Keratinocyte (primary cell): ENCODE measurements around the gene FES. TPM values are rescaled to one million over a fixed set of nuclear protein-coding genes. Genes with fewer than 3 reads are reported as not detected.

Experiments
- DNase-seq: peaks from one replicate; pipeline ENCODE4 v3.0.0-alpha.2; 2011; ENCODE audit warnings: low read depth, missing footprints, low spot score
- FAIRE-seq: peaks from 2 replicates; lab custom pipeline; 2011; peaks lifted over from hg19 to GRCh38; lab: Jason Lieb, UNC
- H2AFZ ChIP-seq: 2 replicates; pipeline ENCODE4 v1.6.0; 2012; ENCODE audit warnings: low read length, control low read depth, inconsistent platforms; ENCODE audit not compliant: control insufficient read depth
- H3K27ac ChIP-seq: 2 replicates; pipeline ENCODE4 v1.5.1; 2011; ENCODE audit warnings: low read length; ENCODE audit not compliant: control insufficient read depth, insufficient read depth
- H3K27me3 ChIP-seq: 3 replicates; pipeline ENCODE4 v1.6.0; 2011; ENCODE audit warnings: low read length; ENCODE audit not compliant: control insufficient read depth, insufficient read depth; ENCODE audit errors: extremely low read depth
- H3K36me3 ChIP-seq, 2 experiments: 2 replicates in 1 of 2; 3 replicates in 1 of 2; pipeline ENCODE4 v1.5.1; 2011; ENCODE audit warnings: low read length in 2 of 2, mild to moderate bottlenecking in 1 of 2; ENCODE audit not compliant: control insufficient read depth in 2 of 2, insufficient read depth in 2 of 2; ENCODE audit errors: extremely low read depth in 1 of 2
- H3K4me1 ChIP-seq: 3 replicates; pipeline ENCODE4 v1.5.1; 2011; ENCODE audit warnings: low read length; ENCODE audit not compliant: control insufficient read depth, insufficient read depth; ENCODE audit errors: extremely low read depth
- H3K4me2 ChIP-seq: 3 replicates; pipeline ENCODE4 v1.6.0; 2011; ENCODE audit warnings: low read depth, low read length; ENCODE audit not compliant: control insufficient read depth, insufficient read depth; ENCODE audit errors: extremely low read depth
- H3K4me3 ChIP-seq, 3 experiments: fragments of 200-600 bp in 1 of 3; sonication (generic) in 1 of 3; 2 replicates in 2 of 3; 3 replicates in 1 of 3; pipeline ENCODE4 v1.5.1; 2011 to 2016; ENCODE audit warnings: low read length in 3 of 3, mild to moderate bottlenecking in 3 of 3, control low read depth in 2 of 3, inconsistent platforms in 1 of 3, low read depth in 1 of 3, mixed read lengths in 1 of 3, mixed run types in 1 of 3, moderate library complexity in 1 of 3; ENCODE audit not compliant: control insufficient read depth in 2 of 3, insufficient read depth in 2 of 3; ENCODE audit errors: extremely low read depth in 1 of 3
- H3K79me2 ChIP-seq: 2 replicates; pipeline ENCODE4 v1.6.0; 2012; ENCODE audit warnings: low read length; ENCODE audit not compliant: control insufficient read depth, insufficient read depth
- H3K9ac ChIP-seq: 3 replicates; pipeline ENCODE4 v1.6.0; 2011; ENCODE audit warnings: low read length; ENCODE audit not compliant: control insufficient read depth, insufficient read depth; ENCODE audit errors: extremely low read depth
- H3K9me1 ChIP-seq: 3 replicates; pipeline ENCODE4 v1.6.0; 2011; ENCODE audit warnings: low read length; ENCODE audit not compliant: control insufficient read depth, insufficient read depth; ENCODE audit errors: extremely low read depth
- H3K9me3 ChIP-seq: 2 replicates; pipeline ENCODE4 v1.5.1; 2012; ENCODE audit warnings: low read depth, low read length; ENCODE audit not compliant: control insufficient read depth
- H4K20me1 ChIP-seq: 3 replicates; pipeline ENCODE4 v1.6.0; 2011; ENCODE audit warnings: low read length; ENCODE audit not compliant: control insufficient read depth, insufficient read depth; ENCODE audit errors: extremely low read depth
- EZH2 ChIP-seq: IDR thresholded peaks from one replicate; pipeline ENCODE4 v1.6.1; 2012; ENCODE audit warnings: inconsistent platforms, mild to moderate bottlenecking, low read length, moderate library complexity
- dilution Hi-C: fragments of 300-500 bp; cut with MboI; formaldehyde crosslinking; loops from one replicate; pipeline ENCODE4 v1.7.0; 2020; ENCODE audit warnings: low sequenced_read_pairs; ENCODE audit not compliant: extremely low pct_ligation_motif_present
- polyA plus RNA-seq, 5 experiments: library from polyadenylated mRNA; depleted of rRNA in 3 of 5; stranded (reverse) in 3 of 5; stranded (forward) in 1 of 5; unstranded in 1 of 5; fragments of >200 nt; gene quantifications; 1 replicate in 1 of 5; 2 replicates in 3 of 5; 3 replicates in 1 of 5; pipeline versions ENCODE4 v1.2.1 to v1.2.3, GENCODE V29; 2011 to 2012; ENCODE audit warnings: missing spikeins in 2 of 5, low read depth in 1 of 5, low replicate concordance in 1 of 5
- TF ChIP-seq, protein P1 (sequence below), 3 experiments: IDR thresholded peaks in 1 of 3; conservative IDR thresholded peaks in 1 of 3; optimal IDR thresholded peaks in 1 of 3; 2 replicates in 2 of 3; 3 replicates in 1 of 3; pipeline versions ENCODE3 to v1.5.1; 2011; ENCODE audit warnings: low read length in 3 of 3, mild to moderate bottlenecking in 3 of 3, moderate library complexity in 2 of 3, control low read depth in 1 of 3, inconsistent platforms in 1 of 3; ENCODE audit not compliant: insufficient read depth in 2 of 3; ENCODE audit errors: extremely low read depth in 1 of 3

Gene FES
- polyA plus RNA-seq, 1 donor (not counting 4 experiments of a cell fraction or from before 2014, with no cell fraction given), result 0.34 TPM

DNA sequence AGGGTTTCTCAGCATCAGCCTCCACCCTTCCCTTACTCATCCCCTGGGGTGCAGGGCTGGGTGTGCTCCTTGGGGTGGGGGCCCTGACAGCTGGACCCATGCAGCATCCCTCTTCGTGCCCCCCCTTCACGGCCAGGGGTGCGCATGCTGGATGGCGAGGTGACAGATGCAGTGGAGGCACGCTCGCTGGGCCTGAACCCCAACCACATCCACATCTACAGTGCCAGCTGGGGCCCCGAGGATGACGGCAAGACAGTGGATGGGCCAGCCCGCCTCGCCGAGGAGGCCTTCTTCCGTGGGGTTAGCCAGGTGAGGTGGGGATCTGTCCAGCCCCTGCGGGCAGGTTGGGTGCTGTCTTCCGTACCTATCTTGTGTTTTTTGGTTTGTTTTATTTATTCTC lies 6.3 kb upstream of the FES start:
- DNase-seq (no peak), FAIRE-seq (no peak)
- Histone ChIP-seq H3K27ac (no peak overlapping the region), H3K79me2 (peaks cover 30% of the 10 kb centered on the region), H3K36me3 (peaks cover 15 to 40% of the 10 kb centered on the region in 2 experiments), H3K9ac (no peak overlapping the region), H4K20me1 (no peaks in the 10 kb centered on the region), H3K9me3 (no peaks in the 10 kb centered on the region), H3K4me3 (no peak overlapping the region), H2AFZ (no peak overlapping the region), H3K4me2 (no peak overlapping the region), H3K9me1 (no peaks in the 10 kb centered on the region), H3K4me1 (peaks cover 14% of the 10 kb centered on the region), H3K27me3 (no peaks in the 10 kb centered on the region)
- TF ChIP-seq EZH2, result no peak
- TF ChIP-seq, protein P1, sequence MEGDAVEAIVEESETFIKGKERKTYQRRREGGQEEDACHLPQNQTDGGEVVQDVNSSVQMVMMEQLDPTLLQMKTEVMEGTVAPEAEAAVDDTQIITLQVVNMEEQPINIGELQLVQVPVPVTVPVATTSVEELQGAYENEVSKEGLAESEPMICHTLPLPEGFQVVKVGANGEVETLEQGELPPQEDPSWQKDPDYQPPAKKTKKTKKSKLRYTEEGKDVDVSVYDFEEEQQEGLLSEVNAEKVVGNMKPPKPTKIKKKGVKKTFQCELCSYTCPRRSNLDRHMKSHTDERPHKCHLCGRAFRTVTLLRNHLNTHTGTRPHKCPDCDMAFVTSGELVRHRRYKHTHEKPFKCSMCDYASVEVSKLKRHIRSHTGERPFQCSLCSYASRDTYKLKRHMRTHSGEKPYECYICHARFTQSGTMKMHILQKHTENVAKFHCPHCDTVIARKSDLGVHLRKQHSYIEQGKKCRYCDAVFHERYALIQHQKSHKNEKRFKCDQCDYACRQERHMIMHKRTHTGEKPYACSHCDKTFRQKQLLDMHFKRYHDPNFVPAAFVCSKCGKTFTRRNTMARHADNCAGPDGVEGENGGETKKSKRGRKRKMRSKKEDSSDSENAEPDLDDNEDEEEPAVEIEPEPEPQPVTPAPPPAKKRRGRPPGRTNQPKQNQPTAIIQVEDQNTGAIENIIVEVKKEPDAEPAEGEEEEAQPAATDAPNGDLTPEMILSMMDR (optimal IDR thresholded peaks at IDR 0.05 in 1 of 3, IDR thresholded peaks at IDR 0.05 in 1 of 3, conservative IDR thresholded peaks at IDR 0.05 in 1 of 3; ENCODE audit: extremely low read depth in 1 of 3, insufficient read depth in 2 of 3, low read length in 3 of 3), result no peak
- dilution Hi-C loops, result no loop called here

DNA sequence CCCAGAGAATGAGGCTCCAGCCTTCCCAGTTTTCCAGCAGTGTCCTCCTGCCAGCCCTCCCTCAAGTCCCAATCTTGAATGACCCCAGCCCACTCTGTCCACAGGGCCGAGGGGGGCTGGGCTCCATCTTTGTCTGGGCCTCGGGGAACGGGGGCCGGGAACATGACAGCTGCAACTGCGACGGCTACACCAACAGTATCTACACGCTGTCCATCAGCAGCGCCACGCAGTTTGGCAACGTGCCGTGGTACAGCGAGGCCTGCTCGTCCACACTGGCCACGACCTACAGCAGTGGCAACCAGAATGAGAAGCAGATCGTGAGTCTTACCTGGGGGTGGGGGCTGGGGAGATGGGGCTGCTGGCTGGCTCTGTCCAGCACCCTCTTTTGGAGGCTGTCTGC lies 5.6 kb upstream of the FES start:
- Histone ChIP-seq H2AFZ (no peak overlapping the region), H3K27me3 (no peaks in the 10 kb centered on the region), H3K36me3 (peaks cover 11 to 40% of the 10 kb centered on the region in 2 experiments), H3K27ac (no peak overlapping the region), H3K9me1 (no peaks in the 10 kb centered on the region), H3K9me3 (no peaks in the 10 kb centered on the region), H3K4me1 (peaks cover 8% of the 10 kb centered on the region), H3K79me2 (peaks cover 23% of the 10 kb centered on the region), H3K4me2 (no peak overlapping the region), H4K20me1 (no peaks in the 10 kb centered on the region), H3K9ac (no peak overlapping the region), H3K4me3 (no peak overlapping the region)
- FAIRE-seq (no peak), DNase-seq (no peak)
- no peak for TF ChIP-seq EZH2
- TF ChIP-seq, protein P1 (optimal IDR thresholded peaks at IDR 0.05 in 1 of 3, IDR thresholded peaks at IDR 0.05 in 1 of 3, conservative IDR thresholded peaks at IDR 0.05 in 1 of 3; ENCODE audit: extremely low read depth in 1 of 3, insufficient read depth in 2 of 3, low read length in 3 of 3), result no peak
- dilution Hi-C loops, result no loop called here
